B cell (primary cell): Measurements from ENCODE around the gene ADORA3. TPM values are rescaled to one million over a fixed set of nuclear protein-coding genes. Genes with fewer than 3 reads are reported as not detected.

Source experiments
- ATAC-seq: fragments of 200-7000 bp; cut with Tn5 transposase; one replicate; pipeline ENCODE4 v1.10.0; 2021; ENCODE audit warnings: low read depth, mild to moderate bottlenecking, moderate number of reproducible peaks, moderate library complexity
- CTCF ChIA-PET: fragments of 350-600 bp; sonication (Branson Sonifier 250); formaldehyde crosslinking; loops from one replicate; lab custom pipeline; 2021; ENCODE audit warnings: antibody characterized with exemption, inconsistent platforms; lab: Charles Lee
- POLR2A ChIA-PET: fragments of 350-600 bp; sonication (Branson Sonifier 250); formaldehyde crosslinking; loops from one replicate; lab custom pipeline; 2021; ENCODE audit warnings: antibody characterized with exemption; lab: Charles Lee
- DNase-seq: peaks from one replicate; pipeline ENCODE4 v3.0.0; 2013
- H2AFZ ChIP-seq: 2 replicates; pipeline ENCODE4 v1.6.1; 2012; ENCODE audit warnings: mild to moderate bottlenecking, low read depth, low read length; ENCODE audit not compliant: insufficient read depth, poor library complexity, severe bottlenecking
- H3K27ac ChIP-seq, 2 donors: 1 replicate in 1 of 2; 2 replicates in 1 of 2; pipeline ENCODE4 v1.5.1; 2012 to 2013; ENCODE audit warnings: low read length in 2 of 2, mild to moderate bottlenecking in 2 of 2, moderate library complexity in 1 of 2
- H3K27me3 ChIP-seq, 4 experiments: fragments of 200-600 bp in 1 of 4; sonication (generic) in 1 of 4; replicated peaks in 1 of 4; 1 replicate in 2 of 4; 2 replicates in 2 of 4; pipeline versions ENCODE4 v1.6.1 to v1.7.0; 2013 to 2016; ENCODE audit warnings: low read length in 3 of 4, mild to moderate bottlenecking in 2 of 4, mixed read lengths in 1 of 4, moderate library complexity in 1 of 4; ENCODE audit not compliant: insufficient read depth in 4 of 4, control insufficient read depth in 3 of 4; ENCODE audit errors: control extremely low read depth in 1 of 4
- H3K36me3 ChIP-seq, 2 experiments: replicated peaks in 1 of 2; 1 replicate in 1 of 2; 2 replicates in 1 of 2; pipeline versions ENCODE4 v1.6.1 to v1.7.1; 2013; ENCODE audit warnings: low read length in 1 of 2; ENCODE audit not compliant: insufficient read depth in 2 of 2, control insufficient read depth in 1 of 2; ENCODE audit errors: control extremely low read depth in 1 of 2, extremely low read depth in 1 of 2
- H3K4me1 ChIP-seq, 2 donors: fragments of 200-600 bp in 1 of 2; sonication (generic) in 1 of 2; 1 replicate in 1 of 2; 2 replicates in 1 of 2; pipeline versions ENCODE4 v1.5.1 to v1.6.1; 2013 to 2017; ENCODE audit warnings: low read length in 2 of 2; ENCODE audit not compliant: control insufficient read depth in 2 of 2, insufficient read depth in 2 of 2
- H3K4me2 ChIP-seq: replicated peaks from 2 replicates; pipeline ENCODE3; 2012; ENCODE audit warnings: mild to moderate bottlenecking, low read depth, low read length; ENCODE audit not compliant: poor library complexity, severe bottlenecking
- H3K4me3 ChIP-seq, 5 experiments: fragments of 200-600 bp in 1 of 5; sonication (generic) in 1 of 5; 1 replicate in 3 of 5; 2 replicates in 2 of 5; pipeline versions ENCODE4 v1.5.1 to v1.7.0; 2011 to 2016; ENCODE audit warnings: low read length in 4 of 5, mild to moderate bottlenecking in 4 of 5, low read depth in 2 of 5, control low read depth in 1 of 5, moderate library complexity in 1 of 5; ENCODE audit not compliant: insufficient read depth in 1 of 5; ENCODE audit errors: control extremely low read depth in 1 of 5, extremely low read depth in 1 of 5
- H3K79me2 ChIP-seq: fragments of 200-600 bp; sonication (generic); one replicate; pipeline ENCODE4 v1.6.0; 2016; ENCODE audit warnings: low read length; ENCODE audit not compliant: control insufficient read depth, insufficient read depth
- H3K9ac ChIP-seq: fragments of 200-600 bp; sonication (generic); 2 replicates; pipeline ENCODE4 v1.6.1; 2017; ENCODE audit warnings: mild to moderate bottlenecking, low read length, moderate library complexity
- H3K9me3 ChIP-seq, 3 donors: one replicate each; pipeline versions ENCODE4 v1.6.1 to v1.7.1; 2013; ENCODE audit warnings: low read length in 2 of 3; ENCODE audit not compliant: control insufficient read depth in 2 of 3, insufficient read depth in 1 of 3; ENCODE audit errors: control extremely low read depth in 1 of 3
- H4K20me1 ChIP-seq: 2 replicates; pipeline ENCODE4 v1.6.0; 2012; ENCODE audit warnings: mild to moderate bottlenecking, low read length; ENCODE audit not compliant: insufficient read depth, control insufficient read depth, poor library complexity, severe bottlenecking
- H3K27ac Mint-ChIP-seq: one replicate; pipeline ENCODE4 v1.8.0; 2021; ENCODE audit warnings: mixed read lengths
- H3K27me3 Mint-ChIP-seq: one replicate; pipeline ENCODE4 v1.8.0; 2021; ENCODE audit warnings: mixed read lengths
- H3K4me1 Mint-ChIP-seq: one replicate; pipeline ENCODE4 v1.8.0; 2021; ENCODE audit warnings: mixed read lengths
- H3K4me3 Mint-ChIP-seq: one replicate; pipeline ENCODE4 v1.8.0; 2021; ENCODE audit warnings: mixed read lengths
- H3K9me3 Mint-ChIP-seq: one replicate; pipeline ENCODE4 v1.8.0; 2022; ENCODE audit warnings: mixed read lengths; ENCODE audit not compliant: insufficient read depth
- EZH2 ChIP-seq: IDR thresholded peaks from 2 replicates; pipeline ENCODE4 v1.6.1; 2012; ENCODE audit warnings: borderline replicate concordance, low read depth, mild to moderate bottlenecking, moderate library complexity, low read length; ENCODE audit not compliant: insufficient read depth, poor library complexity, severe bottlenecking
- WGBS: methylation state at CpG from one replicate; pipeline ENCODE4 v1.1.5; 2013; ENCODE audit warnings: missing lambda C conversion rate; ENCODE audit not compliant: insufficient coverage; 5-methylcytosine and 5-hydroxymethylcytosine counted together
- intact Hi-C: fragments of 100-400 bp; cut with micrococcal nuclease; formaldehyde crosslinking; loops from one replicate; pipeline ENCODE4 v1.10.0; 2022
- polyA plus RNA-seq: library from polyadenylated mRNA; depleted of rRNA; stranded (reverse); fragments of >200 nt; gene quantifications from 2 replicates; pipeline ENCODE4 v1.2.3, GENCODE V29; 2012
- total RNA-seq, 2 donors: library from RNA; stranded (reverse); fragments of 120-200 nt in 1 of 2; gene quantifications; 1 replicate in 1 of 2; 2 replicates in 1 of 2; pipeline versions ENCODE4 v1.2.3 to v1.2.4, GENCODE V29; 2013 to 2022
- TF ChIP-seq, protein P1 (sequence below): fragments of 200-600 bp; IDR thresholded peaks from one replicate; pipeline ENCODE4 v1.8.0; 2022; ENCODE audit warnings: antibody characterized with exemption, mild to moderate bottlenecking

The ADORA3 gene
- total and polyA plus RNA-seq, 2 donors (not counting 1 experiment from before 2014, with no cell fraction given), result 0.04 to 0.39 TPM

DNA sequence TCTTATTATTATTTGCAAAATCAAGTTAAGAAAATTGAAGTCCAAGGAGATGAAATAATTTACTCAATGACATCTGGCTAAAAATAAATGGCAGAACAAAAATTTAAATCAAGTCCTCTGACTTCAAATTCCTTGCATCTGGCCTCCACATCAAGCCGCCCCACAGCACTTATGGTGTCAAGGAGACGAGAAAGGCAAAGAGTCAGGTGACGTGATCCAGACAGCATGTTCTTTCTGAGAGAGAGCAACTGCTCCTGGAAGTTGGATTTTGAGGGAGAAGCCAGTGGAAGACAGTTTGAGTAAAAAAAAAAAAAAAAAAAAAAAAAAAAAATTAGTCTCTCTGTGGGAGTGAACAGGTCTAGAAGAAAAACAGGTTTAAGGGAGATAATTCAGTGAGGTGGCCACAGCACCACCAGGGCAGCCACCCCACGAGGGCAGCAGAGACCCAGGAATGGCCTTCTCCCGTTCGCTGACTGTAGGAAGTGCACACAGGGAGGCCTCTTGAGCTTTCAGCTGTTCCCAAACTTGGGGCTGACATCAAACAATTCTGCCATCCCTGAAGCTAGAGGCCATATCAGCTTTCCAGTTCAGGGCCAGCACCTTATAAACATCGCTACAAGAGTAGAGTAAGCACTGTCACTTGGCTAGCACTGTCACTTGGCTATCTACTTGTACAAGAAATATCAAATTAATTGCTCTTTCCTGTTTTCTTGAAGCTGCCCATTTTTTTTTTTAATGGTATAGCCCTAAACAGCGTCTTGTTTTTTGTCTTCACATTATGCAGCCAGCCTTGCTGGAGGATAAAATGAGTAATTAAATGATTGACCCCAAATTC is 21.8 kb downstream of the ADORA3 start:
- H3K36me3 ChIP-seq, result peaks cover 0 to 19% of the 10 kb centered on the region in 2 experiments
- H2AFZ ChIP-seq, result peak overlapping the region; percentile 15
- no peak overlapping the region for H3K9ac ChIP-seq
- no peaks in the 10 kb centered on the region for H3K27me3 ChIP-seq
- peaks cover 38 to 42% of the 10 kb centered on the region in 2 donors for H3K4me1 ChIP-seq
- peaks cover 46% of the 10 kb centered on the region for H3K4me1 Mint-ChIP-seq
- H3K4me2 ChIP-seq, result no peak overlapping the region
- H3K27me3 Mint-ChIP-seq, result no peaks in the 10 kb centered on the region
- intact Hi-C loops, result loop anchor here (1.0 kb wide), 5 partner anchors 27 to 288 kb away; no protein-coding TSS in a partner anchor
- CTCF ChIA-PET, result interaction anchor here (0.6 to 14.7 kb wide), 44 partner anchors 9 to 1949 kb away, joined by 3 to 276 read pairs (median 4); partner anchors contain the start of genes ADORA3, INKA2 and TMIGD3
- H4K20me1 ChIP-seq, result no peaks in the 10 kb centered on the region
- no peaks in the 10 kb centered on the region for H3K9me3 Mint-ChIP-seq
- H3K79me2 ChIP-seq, result peaks cover 9% of the 10 kb centered on the region
- peak overlapping the region; percentile 43 for H3K27ac Mint-ChIP-seq
- H3K27ac ChIP-seq, result no peak overlapping the region
- H3K9me3 ChIP-seq, result no peaks in the 10 kb centered on the region
- 53% methylated on average over 6 of the region's 8 CpGs for WGBS
- POLR2A ChIA-PET, result interaction anchor here (0.5 to 1.8 kb wide), 7 partner anchors 10 to 1143 kb away, joined by 3 to 8 read pairs (median 4); no protein-coding TSS in a partner anchor
- DNase-seq (peak; percentile 76), ATAC-seq (peak; percentile 52)
- H3K4me3 ChIP-seq, result no peak overlapping the region
- no peak overlapping the region for H3K4me3 Mint-ChIP-seq
- no peak for TF ChIP-seq EZH2
- TF ChIP-seq, protein P1, sequence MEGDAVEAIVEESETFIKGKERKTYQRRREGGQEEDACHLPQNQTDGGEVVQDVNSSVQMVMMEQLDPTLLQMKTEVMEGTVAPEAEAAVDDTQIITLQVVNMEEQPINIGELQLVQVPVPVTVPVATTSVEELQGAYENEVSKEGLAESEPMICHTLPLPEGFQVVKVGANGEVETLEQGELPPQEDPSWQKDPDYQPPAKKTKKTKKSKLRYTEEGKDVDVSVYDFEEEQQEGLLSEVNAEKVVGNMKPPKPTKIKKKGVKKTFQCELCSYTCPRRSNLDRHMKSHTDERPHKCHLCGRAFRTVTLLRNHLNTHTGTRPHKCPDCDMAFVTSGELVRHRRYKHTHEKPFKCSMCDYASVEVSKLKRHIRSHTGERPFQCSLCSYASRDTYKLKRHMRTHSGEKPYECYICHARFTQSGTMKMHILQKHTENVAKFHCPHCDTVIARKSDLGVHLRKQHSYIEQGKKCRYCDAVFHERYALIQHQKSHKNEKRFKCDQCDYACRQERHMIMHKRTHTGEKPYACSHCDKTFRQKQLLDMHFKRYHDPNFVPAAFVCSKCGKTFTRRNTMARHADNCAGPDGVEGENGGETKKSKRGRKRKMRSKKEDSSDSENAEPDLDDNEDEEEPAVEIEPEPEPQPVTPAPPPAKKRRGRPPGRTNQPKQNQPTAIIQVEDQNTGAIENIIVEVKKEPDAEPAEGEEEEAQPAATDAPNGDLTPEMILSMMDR, result peak; percentile 55
